ENCODE measurements around the gene MAP2K2. TPM values are rescaled to one million over a fixed set of nuclear protein-coding genes. Genes with fewer than 3 reads are reported as not detected.
A peak's percentile ranks its signal among the peaks of the same experiment; 100 is the strongest.

The MAP2K2 gene
- total RNA-seq, 1 donor from 2014 or later: 155 TPM

DNA sequence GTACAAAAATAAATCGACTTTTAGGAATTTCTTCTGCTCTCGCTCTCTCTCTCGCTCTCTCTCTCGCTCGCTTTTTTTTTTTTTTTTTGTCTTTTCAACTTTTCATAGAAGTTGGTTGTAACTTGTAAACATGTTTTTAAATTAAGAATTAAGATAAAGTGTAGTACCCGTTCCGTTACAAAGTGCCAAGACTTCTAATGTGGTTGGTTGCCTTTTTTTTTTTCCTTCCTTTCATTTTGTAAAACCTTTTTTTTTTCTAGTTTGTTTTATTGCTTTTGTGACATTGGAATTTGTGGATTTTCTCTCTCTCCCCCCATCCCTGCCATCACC is 77.6 kb downstream of the MAP2K2 start:
- Histone ChIP-seq H3K4me3 (no peak overlapping the region), H3K4me1 (no peaks in the 10 kb centered on the region), H3K27me3 (no peaks in the 10 kb centered on the region), H3K9me3 (no peaks in the 10 kb centered on the region), H3K27ac (no peak overlapping the region), H3K36me3 (peaks cover 36 to 66% of the 10 kb centered on the region in 2 donors)
- no peak for DNase-seq (ENCODE audit: low spot score in 2 of 2)
- TF ChIP-seq, protein P1, sequence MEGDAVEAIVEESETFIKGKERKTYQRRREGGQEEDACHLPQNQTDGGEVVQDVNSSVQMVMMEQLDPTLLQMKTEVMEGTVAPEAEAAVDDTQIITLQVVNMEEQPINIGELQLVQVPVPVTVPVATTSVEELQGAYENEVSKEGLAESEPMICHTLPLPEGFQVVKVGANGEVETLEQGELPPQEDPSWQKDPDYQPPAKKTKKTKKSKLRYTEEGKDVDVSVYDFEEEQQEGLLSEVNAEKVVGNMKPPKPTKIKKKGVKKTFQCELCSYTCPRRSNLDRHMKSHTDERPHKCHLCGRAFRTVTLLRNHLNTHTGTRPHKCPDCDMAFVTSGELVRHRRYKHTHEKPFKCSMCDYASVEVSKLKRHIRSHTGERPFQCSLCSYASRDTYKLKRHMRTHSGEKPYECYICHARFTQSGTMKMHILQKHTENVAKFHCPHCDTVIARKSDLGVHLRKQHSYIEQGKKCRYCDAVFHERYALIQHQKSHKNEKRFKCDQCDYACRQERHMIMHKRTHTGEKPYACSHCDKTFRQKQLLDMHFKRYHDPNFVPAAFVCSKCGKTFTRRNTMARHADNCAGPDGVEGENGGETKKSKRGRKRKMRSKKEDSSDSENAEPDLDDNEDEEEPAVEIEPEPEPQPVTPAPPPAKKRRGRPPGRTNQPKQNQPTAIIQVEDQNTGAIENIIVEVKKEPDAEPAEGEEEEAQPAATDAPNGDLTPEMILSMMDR (IDR thresholded peaks at IDR 0.05): no peak
- intact Hi-C loops (cut with DNase I): no loop called here

DNA sequence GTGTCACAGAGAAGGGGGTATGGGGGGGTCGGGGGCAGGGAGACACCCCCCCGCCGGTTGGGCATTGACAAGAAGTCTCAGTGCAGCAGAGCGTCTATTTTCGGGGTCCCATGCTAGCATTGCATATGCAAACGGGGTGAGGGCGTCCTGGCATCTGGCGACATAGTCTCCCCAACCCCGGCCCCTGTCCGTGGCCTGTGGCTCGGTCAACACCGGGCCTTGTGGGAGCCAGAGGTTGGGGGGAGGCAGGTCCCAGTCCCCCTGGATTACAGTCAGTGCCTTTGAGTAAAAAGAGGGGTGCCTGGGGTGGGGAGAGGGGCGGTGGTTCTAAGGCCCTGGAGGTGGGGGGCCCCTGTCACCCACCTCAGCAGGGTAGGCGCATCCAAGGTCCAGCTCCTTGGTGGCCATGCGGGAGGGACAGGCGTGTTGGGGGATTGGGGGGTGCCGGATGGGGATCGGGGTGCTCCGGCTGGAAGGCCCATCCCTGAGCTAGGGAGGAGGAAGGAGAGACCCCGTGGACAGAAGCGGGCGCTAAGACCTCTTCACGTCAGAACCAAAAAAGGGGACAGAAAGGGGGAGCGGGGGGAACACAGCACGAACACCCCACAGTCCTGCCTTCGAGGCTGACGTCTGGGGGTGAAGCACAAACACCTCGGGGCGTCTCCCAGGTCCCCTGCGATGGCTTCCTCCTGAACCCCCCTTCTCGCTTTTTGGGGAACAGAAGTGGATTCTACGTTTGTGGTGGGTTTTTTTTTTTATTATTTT is 78.1 kb downstream of the MAP2K2 start:
- no peaks in the 10 kb centered on the region for H3K27me3 ChIP-seq
- intact Hi-C loops (cut with DNase I): no loop called here
- H3K4me3 ChIP-seq: no peak overlapping the region
- H3K27ac ChIP-seq: no peak overlapping the region
- no peaks in the 10 kb centered on the region for H3K4me1 ChIP-seq
- no peaks in the 10 kb centered on the region for H3K9me3 ChIP-seq
- TF ChIP-seq, protein P1 (IDR thresholded peaks at IDR 0.05): no peak
- no peak for DNase-seq (ENCODE audit: low spot score in 2 of 2)
- H3K36me3 ChIP-seq: peaks cover 35 to 66% of the 10 kb centered on the region in 2 donors

DNA sequence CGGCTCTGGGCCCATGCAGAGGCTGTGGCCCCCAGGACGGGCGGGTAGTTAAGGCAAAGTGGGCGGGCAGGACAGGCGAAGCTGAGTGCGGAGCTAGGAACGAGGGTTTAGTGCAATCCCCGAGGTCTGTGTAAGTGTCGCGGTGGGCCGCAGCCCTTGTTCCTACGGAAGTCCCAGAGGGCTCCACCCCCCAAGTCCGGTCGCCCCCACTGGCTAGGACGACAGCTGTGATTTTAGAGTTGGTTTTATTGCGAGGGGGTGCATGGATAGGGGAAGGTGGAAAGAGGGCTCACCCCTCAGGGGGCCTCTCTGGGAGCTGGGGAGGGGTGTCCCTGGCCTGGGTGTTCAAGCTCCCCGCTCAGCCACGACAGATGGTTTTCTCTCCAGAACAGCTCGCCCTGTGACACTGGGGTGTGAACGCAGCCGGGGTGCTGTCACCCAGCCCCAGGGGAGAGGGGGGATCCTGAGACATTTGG is 78.9 kb downstream of the MAP2K2 start:
- H3K4me1 ChIP-seq: no peaks in the 10 kb centered on the region
- no peak overlapping the region for H3K4me3 ChIP-seq
- no peak for DNase-seq (ENCODE audit: low spot score in 2 of 2)
- TF ChIP-seq, protein P1 (IDR thresholded peaks at IDR 0.05): no peak
- H3K27me3 ChIP-seq: no peaks in the 10 kb centered on the region
- intact Hi-C loops (cut with DNase I): no loop called here
- peaks cover 37 to 61% of the 10 kb centered on the region in 2 donors for H3K36me3 ChIP-seq
- no peak overlapping the region for H3K27ac ChIP-seq
- H3K9me3 ChIP-seq: no peaks in the 10 kb centered on the region

DNA sequence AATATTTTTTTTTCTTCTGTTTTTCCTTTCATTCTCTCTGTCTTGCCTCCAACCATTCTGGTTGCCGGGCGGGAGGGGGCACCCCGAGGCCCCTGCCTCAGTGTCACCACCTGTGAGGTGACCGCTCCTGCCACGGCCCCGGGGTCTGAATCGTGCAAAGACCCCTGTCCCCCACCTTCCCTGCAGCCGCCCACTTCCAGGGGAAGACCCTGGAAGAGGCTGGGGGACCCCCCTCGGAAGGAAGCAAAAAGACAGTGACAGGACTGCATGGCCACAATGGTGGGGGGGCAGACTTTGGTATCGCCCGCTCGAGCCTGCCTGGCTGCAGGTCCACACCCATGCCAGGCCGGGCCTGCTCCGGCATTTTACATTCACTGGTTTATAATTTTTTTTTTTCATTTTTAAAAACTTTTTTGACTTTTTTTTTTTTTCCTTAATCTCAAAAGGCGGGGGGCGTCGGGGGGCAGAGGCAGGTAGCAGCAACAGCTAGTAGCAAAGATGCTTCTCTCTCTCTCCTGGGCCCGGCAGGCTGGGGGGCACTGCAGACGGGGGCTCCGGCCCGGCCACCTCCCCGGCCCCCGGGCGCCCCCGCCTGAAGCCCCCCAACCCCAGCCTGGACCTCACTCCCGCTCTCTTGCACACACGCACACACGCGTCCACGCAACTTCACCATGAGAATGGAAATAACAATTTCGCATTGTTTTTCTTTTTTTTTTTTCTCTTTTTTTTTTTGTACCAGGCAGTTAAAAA is 79.8 kb downstream of the MAP2K2 start:
- Histone ChIP-seq H3K9me3 (no peaks in the 10 kb centered on the region), H3K36me3 (peaks cover 35 to 57% of the 10 kb centered on the region in 2 donors), H3K27me3 (no peaks in the 10 kb centered on the region), H3K4me1 (no peaks in the 10 kb centered on the region), H3K27ac (no peak overlapping the region), H3K4me3 (no peak overlapping the region)
- TF ChIP-seq, protein P1 (IDR thresholded peaks at IDR 0.05): no peak
- DNase-seq (ENCODE audit: low spot score in 2 of 2): no peak
- intact Hi-C loops (cut with DNase I): no loop called here

DNA sequence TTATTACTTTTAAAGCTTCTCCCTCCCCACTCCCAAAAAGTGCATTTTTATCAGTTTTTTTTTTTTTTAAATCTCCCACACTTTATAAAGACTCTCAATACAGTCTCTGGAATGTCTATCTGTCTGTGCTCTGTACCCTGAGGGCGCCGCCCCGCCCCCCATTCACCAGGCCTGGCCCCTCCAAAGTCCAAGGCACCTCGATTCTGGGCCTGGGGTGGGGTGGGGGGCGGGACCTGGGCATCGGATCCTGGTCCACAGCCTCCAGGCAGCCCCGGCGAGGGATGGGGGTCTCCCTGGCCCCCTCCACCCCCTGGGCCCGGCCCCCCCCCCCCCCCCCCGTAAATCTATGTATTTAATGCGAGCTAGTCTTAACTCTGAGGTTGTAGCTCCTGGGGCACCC is 80.5 kb downstream of the MAP2K2 start:
- no peaks in the 10 kb centered on the region for H3K27me3 ChIP-seq
- H3K36me3 ChIP-seq: peaks cover 35 to 58% of the 10 kb centered on the region in 2 donors
- intact Hi-C loops (cut with DNase I): no loop called here
- no peaks in the 10 kb centered on the region for H3K9me3 ChIP-seq
- TF ChIP-seq, protein P1 (IDR thresholded peaks at IDR 0.05): no peak
- H3K4me1 ChIP-seq: no peaks in the 10 kb centered on the region
- no peak overlapping the region for H3K4me3 ChIP-seq
- DNase-seq (ENCODE audit: low spot score in 2 of 2): no peak
- H3K27ac ChIP-seq: peak overlapping the region in 1 of 2 donors; percentile 18
